GM18499 (cell line): ENCODE data around the gene C19orf81.

Experiments
- ATAC-seq: cut with Tn5 transposase; IDR thresholded peaks from one replicate; pipeline ENCODE4 v1.9.1; 2021; ENCODE audit warnings: moderate number of reproducible peaks; ENCODE audit not compliant: insufficient read depth, unreplicated experiment

C19orf81 gene

GRCh38 chr19:50628551-50628950 is 20.7 kb upstream of the C19orf81 start:
- ATAC-seq: no peak

GRCh38 chr19:50629194-50629593 is 20.1 kb upstream of the C19orf81 start:
- no peak for ATAC-seq

- ATAC-seq: no peak
Observed at GRCh38 chr19:50629801-50630200, 19.4 kb upstream of the C19orf81 start.

- ATAC-seq: no peak
Observed at GRCh38 chr19:50632151-50632835, 17.0 kb upstream of the C19orf81 start.

GRCh38 chr19:50633359-50633758 is 15.9 kb upstream of the C19orf81 start:
- no peak for ATAC-seq

GRCh38 chr19:50633973-50634372 is 15.3 kb upstream of the C19orf81 start:
- no peak for ATAC-seq

GRCh38 chr19:50636317-50637085 is 12.7 kb upstream of the C19orf81 start:
- ATAC-seq: no peak

- no peak for ATAC-seq
Observed at GRCh38 chr19:50638600-50638999, 10.6 kb upstream of the C19orf81 start.

- ATAC-seq: no peak
Observed at GRCh38 chr19:50639121-50640112, 9.8 kb upstream of the C19orf81 start, which contains the start of gene SYT3. Gene SYT3, minus strand, starts transcription at chr19:50639881. Its CDS starts 2,470 bp downstream, at chr19:50637411.

GRCh38 chr19:50640368-50640767 is 8.9 kb upstream of the C19orf81 start:
- no peak for ATAC-seq

- no peak for ATAC-seq
Observed at GRCh38 chr19:50644315-50644915, 4.8 kb upstream of the C19orf81 start.

GRCh38 chr19:50645107-50645506 is 4.1 kb upstream of the C19orf81 start:
- no peak for ATAC-seq

- no peak for ATAC-seq
Observed at GRCh38 chr19:50646074-50646807, 3.0 kb upstream of the C19orf81 start.

- ATAC-seq: no peak
Observed at GRCh38 chr19:50647879-50648615, 1.2 kb upstream of the C19orf81 start.

- no peak for ATAC-seq
Observed at GRCh38 chr19:50648659-50649058, 586 bp upstream of the C19orf81 start.

GRCh38 chr19:50651174-50651573 is 1.9 kb downstream of the C19orf81 start:
- no peak for ATAC-seq

GRCh38 chr19:50652722-50653121 is 3.5 kb downstream of the C19orf81 start:
- no peak for ATAC-seq

- no peak for ATAC-seq
Observed at GRCh38 chr19:50654882-50655281, 5.6 kb downstream of the C19orf81 start.

- ATAC-seq: no peak
Observed at GRCh38 chr19:50657222-50657669, 8.0 kb downstream of the C19orf81 start.
